Hematopoietic multipotent progenitor cell (in vitro differentiated cells): Measurements from ENCODE around the gene PRKCB. TPM values are rescaled to one million over a fixed set of nuclear protein-coding genes. Genes with fewer than 3 reads are reported as not detected.
"Not testable (repeated sequence)": the region's sequence is repeated elsewhere in the genome, so short reads cannot be mapped to it uniquely, and the experiment has no call there.

Source experiments
- DNase-seq, 3 donors: peaks; one replicate each; pipeline ENCODE4 v3.0.0-alpha.2; 2011 to 2015; ENCODE audit warnings: low read depth in 2 of 3, low spot score in 2 of 3
- total RNA-seq: library from RNA; depleted of rRNA; stranded (reverse); fragments of >200 nt; gene quantifications from one replicate; pipeline ENCODE4 v1.2.3, GENCODE V29; 2012

PRKCB gene
- total RNA-seq, 1 donor = 71.6 TPM

DNA sequence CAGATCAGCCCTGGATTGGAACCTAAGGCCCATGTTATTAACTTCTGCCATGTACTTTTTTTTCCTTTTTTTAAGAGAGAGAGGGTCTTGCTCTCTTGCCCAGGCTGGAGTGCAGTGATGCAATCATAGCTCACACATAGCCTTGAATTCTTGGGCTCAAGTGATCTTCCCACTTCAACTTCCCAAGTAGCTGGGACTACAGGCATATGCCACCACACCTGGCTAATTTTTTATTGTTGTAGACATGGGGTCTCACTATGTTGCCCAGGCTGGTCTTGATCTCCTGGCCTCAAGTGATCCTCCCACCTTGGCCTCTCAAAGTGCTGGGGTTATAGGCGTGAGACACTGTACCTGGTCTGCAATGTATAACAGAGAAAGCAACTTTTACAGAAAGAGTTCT lies 194.1 kb downstream of the PRKCB start:
- DNase-seq = not testable (repeated sequence)

DNA sequence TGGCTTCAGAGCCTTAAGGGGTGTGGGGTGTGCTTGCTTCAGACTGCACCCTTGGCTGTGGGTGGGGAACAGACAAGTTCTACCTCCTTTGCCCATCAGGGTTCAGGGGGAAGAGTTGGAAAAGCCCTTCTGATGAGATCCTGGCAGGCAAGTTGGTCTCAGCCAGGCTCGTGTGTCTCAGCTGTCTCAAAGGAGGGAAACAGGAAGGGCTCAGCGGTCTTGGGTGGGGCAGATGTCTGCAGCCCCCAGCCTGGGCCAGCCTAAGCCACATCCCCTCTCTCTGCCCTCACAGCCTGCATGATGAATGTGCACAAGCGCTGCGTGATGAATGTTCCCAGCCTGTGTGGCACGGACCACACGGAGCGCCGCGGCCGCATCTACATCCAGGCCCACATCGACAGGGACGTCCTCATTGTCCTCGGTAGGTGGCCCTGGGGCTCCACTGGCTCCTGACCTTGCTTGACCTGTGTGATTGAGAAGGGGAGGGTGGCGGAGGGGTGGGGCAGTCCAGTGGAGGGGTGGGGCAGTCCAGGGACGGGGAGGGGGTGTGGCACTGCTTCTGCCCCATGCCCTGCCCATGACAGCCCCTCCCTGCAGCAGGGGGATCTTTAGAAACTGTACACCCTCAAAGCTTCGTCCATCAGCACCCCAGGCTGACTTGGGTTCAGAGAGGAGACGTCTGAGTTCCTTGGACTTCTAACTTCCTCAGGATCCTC lies 199.5 kb downstream of the PRKCB start:
- DNase-seq = peak in 2 of 3 donors; percentile 81 to 90

DNA sequence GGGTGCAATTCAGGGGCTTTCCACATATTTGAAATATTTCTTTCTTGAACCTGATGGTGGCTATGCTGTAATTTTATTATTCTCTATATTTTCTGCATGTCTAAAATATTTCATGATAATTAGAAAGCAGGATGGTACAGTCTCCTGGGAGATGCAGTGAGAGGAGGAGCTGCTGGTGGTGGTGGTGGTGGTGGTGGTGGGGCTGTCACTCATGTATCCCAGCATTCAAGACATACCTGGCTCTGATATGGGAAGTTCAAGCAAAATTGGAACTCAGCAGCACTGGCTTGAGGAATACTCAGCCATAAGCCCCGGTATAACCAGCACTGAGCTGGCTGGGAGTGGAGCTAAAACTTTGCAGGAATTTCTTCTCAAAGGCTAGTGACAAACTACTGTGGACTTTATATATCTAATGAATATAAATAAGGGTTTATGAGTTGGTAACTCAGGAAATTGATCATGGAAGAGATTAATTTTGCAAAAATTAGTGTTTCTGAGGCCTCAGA lies 200.3 kb downstream of the PRKCB start:
- DNase-seq = no peak

DNA sequence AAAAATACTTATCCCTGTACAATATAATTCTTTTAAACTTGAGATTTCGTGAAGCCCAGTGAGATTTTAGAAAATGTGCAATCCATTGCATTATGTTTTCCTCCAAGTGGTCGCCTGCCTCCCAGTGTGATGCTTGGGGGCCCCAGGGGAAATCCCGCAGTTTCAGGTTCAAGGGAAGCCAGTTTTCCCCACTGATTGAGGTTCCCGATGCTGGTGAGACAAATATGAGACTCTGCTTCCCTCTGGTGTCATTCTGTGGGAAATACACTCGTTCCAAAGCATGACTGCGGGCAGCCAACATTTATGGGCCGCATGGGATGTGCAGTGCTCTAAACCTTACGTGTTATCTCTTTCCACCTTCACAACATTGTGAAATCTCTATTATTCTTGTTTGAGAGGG lies 200.8 kb downstream of the PRKCB start:
- DNase-seq = peak in 2 of 3 donors; percentile 27 to 54

DNA sequence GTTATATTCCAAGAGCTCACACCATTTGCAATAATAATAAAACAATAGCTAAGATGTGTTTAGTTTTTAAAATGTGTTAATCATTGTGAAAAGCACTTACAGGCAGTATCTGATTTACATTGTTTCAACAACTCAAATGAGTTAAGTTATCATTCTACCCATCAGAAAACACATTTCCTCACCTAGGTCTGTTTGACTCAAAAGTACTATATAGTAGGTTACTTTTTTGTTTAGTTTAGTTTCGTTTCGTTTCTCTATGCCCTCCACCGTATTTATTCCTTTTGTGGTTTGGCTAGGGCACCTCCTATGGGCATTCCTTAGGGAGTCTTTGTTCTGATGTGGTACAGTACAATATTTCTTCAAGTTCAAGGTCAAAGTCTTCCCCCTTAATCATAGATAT lies 201.6 kb downstream of the PRKCB start:
- DNase-seq = no peak

DNA sequence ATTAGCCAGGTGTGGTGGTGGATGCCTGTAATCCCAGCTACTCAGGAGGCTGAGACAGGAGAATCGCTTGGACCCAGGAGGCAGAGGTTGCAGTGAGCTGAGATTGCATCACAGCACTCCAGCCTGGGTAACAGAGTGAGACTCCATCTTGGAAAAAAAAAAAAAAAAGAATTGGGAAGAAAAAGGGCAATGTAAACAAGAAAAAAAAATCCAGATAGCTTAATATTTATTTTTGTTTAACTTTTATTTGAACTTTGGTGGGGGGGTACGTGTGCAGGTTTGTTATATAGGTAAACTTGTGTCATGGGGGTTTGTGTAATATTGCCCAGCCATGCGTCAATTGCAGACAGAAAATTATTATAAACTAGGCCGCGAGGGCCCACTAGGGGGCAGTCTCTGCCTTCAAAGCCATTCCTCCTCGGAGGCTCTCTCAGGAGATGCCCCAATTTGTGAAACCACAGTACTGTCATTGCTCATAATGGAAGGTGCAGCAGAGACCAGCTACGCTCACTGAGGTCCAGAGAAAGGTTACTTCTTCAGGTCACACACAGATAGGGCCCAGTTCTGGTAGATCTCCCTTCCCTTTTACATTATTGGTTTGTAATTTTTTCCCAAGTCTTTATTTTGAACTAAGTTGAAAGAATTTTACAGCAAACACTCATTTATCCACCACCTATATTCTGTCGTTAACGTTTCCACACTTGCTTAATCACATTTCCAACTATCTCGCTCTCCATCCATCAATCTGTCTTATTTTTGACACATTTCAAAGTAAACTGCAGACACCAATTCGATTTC lies 206.2 kb downstream of the PRKCB start:
- DNase-seq = peak; percentile 29 to 73 (median 57)

DNA sequence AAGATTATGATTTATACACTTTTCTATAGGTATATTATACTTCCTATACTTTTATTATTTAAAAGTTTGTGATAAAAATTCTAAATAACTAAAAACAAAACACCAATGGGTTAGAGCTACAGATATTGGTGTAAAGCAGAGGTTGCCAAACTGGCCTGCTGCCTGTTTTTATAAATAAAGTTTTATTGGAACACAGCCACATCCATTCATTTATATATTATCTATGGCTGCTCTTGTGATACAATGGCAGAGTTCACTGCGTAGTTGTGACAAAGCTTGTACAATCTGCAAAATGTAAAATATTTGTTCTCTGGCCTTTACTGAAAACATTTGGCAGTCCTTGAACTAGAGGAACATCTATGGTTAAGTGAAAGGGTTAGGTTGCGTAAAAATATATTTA lies 208.7 kb downstream of the PRKCB start:
- no peak for DNase-seq

DNA sequence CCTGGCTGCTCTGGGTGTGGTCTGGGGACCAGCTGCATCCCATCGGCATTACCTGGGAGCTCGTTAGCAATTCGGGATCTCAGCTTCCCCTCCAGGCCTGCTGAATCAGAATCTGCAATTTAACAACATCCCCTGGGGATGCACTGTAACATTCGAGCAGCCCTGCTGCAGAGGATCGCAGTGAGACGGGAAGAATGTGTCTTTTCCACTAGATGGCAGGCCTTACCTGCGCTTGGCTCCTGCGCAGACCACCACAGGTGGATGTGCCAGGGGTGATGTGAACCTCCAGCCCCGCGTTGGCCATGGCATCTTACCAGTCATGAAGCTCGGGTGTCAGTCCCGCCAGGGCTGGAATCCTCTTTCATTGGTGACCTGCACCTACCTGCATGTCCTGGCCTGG lies 209.9 kb downstream of the PRKCB start:
- no peak for DNase-seq

DNA sequence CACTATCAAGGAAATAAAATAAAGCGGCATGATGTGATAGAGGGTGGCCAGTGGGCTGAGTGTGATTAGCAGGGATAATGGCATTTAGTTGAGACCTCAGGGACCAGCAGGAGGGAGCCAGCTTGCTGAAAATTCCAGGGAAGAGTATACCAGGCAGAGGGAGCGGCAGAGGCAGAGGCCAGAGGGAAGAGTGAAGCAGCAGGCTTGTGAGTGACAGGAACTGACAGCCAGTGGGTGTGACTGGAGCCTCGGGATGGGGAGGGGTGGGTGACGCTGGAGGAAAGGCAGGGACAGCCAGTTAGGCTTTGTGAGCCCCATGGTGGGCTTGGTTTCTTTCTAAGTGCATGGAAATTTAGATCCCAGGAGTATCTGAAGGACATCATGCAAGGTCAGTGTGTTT lies 210.7 kb downstream of the PRKCB start:
- DNase-seq = no peak

DNA sequence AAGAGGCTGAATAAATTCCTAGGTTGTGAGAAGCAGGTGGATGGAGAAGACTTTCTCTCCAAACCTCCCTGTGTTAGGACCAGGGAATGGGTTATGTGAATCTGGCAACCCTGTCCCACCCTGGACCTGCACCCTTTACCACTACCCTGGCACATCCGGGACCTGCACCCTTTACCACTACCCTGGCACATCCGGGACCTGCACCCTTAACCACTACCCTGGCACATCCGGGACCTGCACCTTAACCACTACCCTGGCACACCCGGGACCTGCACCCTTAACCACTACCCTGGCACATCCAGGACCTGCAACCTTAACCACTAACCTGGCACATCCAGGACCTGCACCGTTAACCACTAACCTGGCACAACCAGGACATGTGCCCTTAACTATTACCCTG lies 213.3 kb downstream of the PRKCB start:
- DNase-seq = no peak

DNA sequence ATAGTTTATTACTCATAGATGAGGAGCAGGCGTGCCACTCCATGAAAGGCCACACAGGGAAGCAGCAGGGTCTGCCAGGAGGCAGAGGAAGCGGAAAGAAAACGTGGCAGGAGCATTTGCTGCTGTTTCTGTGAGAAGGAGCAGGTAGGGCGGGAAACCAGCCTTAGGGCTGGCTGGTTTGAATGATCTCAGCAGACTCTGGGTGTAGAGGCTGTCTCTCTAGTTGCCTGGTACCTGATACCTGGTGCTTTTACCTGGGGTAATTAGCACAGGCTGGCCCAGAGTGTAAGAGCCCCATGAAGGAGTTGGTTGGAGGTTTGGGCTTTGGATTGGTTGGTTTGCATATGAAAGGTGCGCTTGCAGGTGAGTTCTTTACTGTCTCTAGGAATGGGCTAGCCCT lies 215.3 kb downstream of the PRKCB start:
- DNase-seq = no peak

DNA sequence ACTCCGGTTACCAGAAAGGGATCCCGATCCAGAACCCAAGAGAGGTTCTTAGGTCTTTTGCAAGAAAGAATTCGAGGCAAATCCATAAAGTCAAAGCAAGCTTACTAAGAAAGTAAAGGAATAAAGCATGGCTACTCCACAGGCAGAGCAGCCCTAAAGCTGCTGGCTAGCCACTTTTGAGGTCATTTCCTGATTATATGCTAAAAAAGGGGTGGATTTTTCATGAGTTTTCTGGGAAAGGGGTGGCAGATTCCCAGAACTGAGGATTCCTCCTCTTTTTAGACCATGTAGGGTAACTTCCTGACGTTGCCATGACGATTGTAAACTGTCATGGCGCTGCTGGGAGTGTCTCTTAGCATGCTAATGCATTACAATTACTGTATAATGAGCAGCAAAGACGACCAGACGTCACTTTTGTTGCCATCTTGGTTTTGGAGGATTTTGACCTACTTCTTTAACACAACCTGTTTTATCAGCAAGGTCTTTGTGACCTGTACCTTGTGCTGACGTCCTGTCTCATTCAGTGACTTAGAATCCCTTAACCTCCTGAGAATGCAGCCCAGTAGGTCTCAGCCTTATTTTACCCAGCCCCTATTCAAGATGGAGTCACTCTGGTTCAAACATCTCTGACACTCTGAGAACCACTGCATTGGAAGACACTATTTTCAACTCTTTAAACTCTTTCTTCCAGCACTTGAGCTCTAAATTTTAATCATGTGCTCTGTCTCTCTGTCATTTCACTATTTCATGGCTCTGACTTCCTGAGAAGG lies 216.7 kb downstream of the PRKCB start:
- no peak for DNase-seq

DNA sequence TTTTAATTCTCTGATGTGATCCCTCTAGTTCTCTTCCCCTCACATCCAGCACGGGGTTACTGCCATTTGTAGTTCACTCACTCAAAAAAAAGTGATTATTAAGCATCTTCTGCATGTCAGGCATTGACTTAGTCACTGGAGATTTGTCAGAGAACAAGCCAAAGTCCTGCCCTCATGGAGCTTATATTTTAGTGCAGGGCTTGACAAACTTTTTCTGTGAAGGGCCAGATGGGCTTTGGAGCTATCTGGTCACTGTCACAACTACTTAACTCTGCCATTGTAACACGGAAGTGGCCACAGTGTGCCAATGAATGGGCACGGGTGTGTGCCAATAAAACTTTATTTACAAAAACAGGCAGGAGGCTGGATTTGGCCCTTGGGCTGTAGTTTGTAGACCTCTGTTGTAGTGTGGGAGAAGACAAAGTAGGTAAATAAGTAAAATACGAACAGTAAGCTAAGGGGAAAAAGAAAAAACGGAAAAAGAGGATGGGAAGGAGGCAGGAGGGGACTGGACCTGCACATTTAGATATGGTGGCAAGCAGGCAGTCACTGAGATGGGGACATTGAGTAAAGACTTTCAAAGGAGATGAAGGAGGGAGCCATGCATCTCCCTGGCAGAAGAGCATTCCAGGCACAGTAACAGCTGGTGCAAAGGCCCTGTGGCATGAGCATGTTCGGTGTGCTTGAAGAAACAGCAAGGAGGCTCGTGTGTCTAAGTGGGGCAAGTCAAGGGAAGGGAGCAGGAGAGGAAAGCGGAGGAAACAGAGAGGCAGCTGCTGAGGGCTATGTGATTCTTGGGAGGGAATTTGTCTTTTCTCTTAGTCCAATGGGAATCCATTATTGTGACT lies 217.5 kb downstream of the PRKCB start:
- DNase-seq = no peak

DNA sequence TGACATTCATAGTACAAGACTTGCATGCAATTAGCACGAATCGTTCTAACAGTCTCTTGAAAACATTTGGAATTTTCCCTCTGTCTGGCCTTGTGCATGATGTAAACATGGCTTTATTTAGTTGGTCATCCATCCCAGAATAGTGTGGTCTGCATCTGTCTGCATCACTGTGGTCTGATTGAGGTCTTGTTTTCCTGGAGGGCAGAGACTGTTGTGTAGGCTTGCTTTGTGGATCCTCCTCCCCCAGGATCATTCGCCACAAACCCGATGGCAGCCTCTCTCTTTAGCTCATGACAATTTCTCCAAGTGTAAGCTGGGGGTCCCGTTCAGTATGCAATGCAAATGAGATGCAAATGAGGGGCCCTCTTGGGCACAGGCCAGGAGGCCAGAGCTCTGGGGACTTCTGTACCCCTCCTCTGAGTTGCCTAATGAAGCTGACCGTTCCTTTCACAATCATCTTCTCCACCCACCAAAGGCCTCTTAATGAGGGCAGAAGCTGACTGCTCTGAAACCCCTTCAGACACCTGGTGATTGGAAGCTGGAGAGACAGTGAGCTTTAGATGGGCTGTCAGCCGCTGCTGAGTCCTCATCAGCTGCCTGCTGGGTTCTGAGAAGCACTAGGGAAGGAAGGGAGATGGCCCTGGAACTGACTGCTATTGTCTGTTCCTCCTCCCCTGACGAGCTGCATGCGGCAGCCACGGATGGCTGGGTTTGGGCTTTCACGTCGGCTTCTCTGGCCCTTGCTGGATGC lies 219.1 kb downstream of the PRKCB start:
- DNase-seq = no peak

DNA sequence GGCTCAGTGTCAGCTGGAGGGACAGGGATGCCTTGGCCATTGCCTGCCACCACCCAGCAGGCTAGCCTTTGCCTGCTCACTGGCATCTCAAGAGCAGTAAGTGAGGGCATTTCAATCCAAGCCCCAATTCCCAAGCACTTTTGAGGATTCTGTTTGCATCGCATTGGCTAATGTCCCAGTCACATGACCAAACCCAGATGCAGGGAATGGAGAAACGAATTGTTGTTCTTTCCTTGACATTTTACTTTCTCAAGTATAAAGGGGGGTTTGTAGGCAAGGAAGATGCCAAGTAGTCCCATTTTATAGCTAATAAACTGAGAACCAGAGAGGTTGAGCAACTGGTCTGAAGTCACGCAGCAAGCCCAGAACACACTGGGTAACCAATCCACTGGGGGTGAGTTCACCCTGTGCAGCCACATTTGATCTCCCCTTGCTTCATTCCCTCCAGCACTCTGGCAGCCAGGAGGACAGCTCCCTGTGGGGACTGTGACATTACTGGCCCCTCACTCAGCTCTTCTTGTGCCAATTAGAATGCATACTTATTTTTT lies 226.6 kb downstream of the PRKCB start:
- DNase-seq = no peak

DNA sequence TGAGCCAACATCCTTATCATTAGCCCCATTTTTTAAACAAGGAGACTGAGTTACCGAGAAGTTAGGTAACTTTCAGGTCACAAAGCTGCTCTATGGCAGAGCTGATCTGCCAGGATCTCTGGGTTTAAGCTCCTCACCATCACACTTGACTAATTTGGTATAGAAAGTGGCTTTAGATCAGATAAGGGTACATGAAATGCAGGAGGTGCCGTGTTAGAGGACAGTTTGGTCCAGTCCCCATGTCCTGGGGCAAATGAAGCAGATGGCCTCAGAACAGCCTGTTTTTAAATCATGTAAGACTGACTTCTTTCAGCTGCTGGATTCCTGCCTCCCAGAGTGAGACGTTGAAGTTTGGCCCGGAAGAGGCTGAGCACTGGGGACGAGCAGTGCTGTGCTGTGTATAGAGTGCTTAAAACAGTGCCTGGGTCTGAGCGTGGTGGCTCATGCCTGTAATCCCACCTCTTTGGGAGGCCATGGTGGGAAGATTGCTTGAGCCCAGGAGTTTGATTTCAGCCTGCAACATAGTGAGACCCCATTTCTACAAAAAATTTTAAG lies 233.3 kb downstream of the PRKCB start:
- DNase-seq = no peak

DNA sequence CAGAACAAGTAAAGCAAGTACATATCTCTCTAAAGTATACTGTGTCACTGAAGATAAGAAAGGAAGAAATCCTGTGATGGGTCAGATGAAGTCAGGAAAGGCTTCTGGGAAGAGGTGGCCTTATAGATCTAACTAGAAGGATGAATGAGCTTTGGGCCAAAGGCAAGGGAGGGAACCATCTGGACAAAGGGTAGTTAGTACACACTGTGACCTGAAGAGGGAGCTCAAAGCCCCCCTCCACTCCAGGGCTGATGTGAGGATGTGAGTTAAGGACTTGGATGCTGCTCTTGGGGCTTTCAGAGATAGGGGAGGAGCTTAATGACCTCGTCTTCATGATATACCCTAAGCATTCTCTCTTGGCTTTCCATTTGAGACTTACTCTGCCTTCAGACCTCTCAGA lies 235.1 kb downstream of the PRKCB start:
- peak in 2 of 3 donors; percentile 55 to 79 for DNase-seq

DNA sequence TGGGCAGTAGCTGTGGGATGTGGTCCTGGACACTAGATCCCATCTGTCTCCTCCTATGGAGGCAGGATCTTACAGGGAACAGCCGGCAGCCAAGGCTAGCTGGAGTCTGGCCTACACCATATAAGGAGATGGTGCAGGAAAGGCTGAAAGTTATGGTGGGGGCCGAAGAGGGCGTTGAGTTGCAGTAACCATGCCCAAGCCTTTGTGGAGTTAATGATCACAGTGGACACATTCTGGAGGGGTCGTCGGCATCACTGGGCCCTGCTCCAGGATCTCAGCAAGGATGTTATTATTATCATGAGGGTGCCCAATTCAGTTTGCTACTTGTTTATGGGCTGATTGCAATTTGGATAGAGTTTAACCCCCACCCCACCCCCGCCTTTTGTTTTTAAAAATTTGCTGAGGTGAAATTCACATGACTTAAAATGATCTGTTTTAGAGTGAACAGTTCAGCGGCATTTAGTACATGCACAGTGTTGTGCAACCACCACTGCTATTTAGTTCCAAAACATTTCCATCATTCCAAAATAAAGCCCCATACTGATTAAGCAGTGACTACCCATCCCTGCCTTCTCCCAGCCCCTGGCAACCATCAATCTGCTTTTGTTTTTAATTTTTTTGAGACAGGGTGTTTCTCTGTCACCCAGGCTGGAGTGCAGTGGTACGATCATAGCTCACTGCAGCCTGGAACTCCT lies 236.0 kb downstream of the PRKCB start:
- DNase-seq = no peak
